Measurements from ENCODE around the gene METTL27. TPM values are rescaled to one million over a fixed set of nuclear protein-coding genes. Genes with fewer than 3 reads are reported as not detected.

METTL27 gene
- total and polyA plus RNA-seq, 2 donors (not counting 1 experiment from before 2014, with no cell fraction given), result 2.1 to 15.7 TPM

DNA sequence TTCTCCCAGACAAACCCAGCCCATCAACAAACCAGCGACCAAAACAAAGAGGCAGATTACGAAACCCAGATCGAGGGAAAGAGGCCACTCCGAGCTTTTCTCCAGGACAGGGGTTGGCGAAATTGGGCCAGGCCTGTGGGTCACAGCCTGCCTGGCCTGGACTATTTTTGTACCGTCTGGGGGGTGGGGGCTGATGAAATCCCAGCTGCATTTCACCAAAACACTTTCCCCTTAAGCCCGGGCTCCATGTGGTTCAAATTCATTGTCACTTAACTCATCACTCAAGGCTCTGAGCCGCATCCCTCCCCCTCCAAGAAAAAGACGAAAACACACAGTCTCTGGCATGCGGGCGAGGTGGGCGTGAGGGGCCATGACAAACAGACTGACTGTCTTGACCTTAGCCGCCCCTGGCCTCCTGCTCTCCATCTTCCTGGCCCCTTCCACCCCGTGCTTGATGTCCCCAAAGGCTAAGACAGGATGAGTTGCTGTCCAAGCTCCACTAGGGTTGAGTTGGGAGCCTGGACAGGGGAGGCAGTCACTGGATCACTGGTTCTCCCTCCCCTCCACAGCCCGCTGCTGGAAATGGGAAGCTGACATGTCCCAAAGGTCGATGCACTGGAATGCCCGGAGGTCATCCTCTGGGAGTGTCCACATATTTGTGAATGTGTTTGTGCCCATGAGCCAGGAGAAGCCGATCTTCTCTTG lies 37.8 kb upstream of the METTL27 start:
- H3K36me3 ChIP-seq (ENCODE audit: control insufficient read depth, insufficient read depth, low read length), result no peaks in the 10 kb centered on the region
- H3K4me3 ChIP-seq (replicated peaks in 1 of 4; ENCODE audit: control extremely low read depth in 1 of 4, insufficient read depth in 1 of 4, low read depth in 3 of 4, low read length in 4 of 4), result no peak overlapping the region
- H2AFZ ChIP-seq (ENCODE audit: low read length), result no peak overlapping the region
- no peaks in the 10 kb centered on the region for H3K79me2 ChIP-seq (ENCODE audit: control insufficient read depth, insufficient read depth, low read length)
- peak in 1 of 2 donors; percentile 90 for DNase-seq (ENCODE audit: low read depth in 2 of 2)
- no peaks in the 10 kb centered on the region for H4K20me1 ChIP-seq (ENCODE audit: control insufficient read depth, extremely low read depth, insufficient read depth, low read length)
- H3K4me2 ChIP-seq (ENCODE audit: extremely low read depth, insufficient read depth, low read length), result peak overlapping the region; percentile 46
- no peak for TF ChIP-seq EZH2 (IDR thresholded peaks at IDR 0.05; ENCODE audit: low read length, missing control alignments)
- TF ChIP-seq, protein P1, sequence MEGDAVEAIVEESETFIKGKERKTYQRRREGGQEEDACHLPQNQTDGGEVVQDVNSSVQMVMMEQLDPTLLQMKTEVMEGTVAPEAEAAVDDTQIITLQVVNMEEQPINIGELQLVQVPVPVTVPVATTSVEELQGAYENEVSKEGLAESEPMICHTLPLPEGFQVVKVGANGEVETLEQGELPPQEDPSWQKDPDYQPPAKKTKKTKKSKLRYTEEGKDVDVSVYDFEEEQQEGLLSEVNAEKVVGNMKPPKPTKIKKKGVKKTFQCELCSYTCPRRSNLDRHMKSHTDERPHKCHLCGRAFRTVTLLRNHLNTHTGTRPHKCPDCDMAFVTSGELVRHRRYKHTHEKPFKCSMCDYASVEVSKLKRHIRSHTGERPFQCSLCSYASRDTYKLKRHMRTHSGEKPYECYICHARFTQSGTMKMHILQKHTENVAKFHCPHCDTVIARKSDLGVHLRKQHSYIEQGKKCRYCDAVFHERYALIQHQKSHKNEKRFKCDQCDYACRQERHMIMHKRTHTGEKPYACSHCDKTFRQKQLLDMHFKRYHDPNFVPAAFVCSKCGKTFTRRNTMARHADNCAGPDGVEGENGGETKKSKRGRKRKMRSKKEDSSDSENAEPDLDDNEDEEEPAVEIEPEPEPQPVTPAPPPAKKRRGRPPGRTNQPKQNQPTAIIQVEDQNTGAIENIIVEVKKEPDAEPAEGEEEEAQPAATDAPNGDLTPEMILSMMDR (conservative IDR thresholded peaks at IDR 0.05 in 1 of 2, IDR thresholded peaks at IDR 0.05 in 1 of 2; ENCODE audit: low read depth in 1 of 2, low read length in 2 of 2), result no peak
- H3K27ac ChIP-seq (ENCODE audit: insufficient read depth, low read length), result no peak overlapping the region
- peaks cover 2% of the 10 kb centered on the region for H3K27me3 ChIP-seq (ENCODE audit: control insufficient read depth, insufficient read depth, low read length)
- H3K9ac ChIP-seq (ENCODE audit: insufficient read depth, low read length), result no peak overlapping the region
- peaks cover 15% of the 10 kb centered on the region for H3K4me1 ChIP-seq (ENCODE audit: control insufficient read depth, extremely low read depth, insufficient read depth, low read length)
- H3K9me3 ChIP-seq (ENCODE audit: control insufficient read depth, insufficient read depth, low read depth, low read length), result no peaks in the 10 kb centered on the region

DNA sequence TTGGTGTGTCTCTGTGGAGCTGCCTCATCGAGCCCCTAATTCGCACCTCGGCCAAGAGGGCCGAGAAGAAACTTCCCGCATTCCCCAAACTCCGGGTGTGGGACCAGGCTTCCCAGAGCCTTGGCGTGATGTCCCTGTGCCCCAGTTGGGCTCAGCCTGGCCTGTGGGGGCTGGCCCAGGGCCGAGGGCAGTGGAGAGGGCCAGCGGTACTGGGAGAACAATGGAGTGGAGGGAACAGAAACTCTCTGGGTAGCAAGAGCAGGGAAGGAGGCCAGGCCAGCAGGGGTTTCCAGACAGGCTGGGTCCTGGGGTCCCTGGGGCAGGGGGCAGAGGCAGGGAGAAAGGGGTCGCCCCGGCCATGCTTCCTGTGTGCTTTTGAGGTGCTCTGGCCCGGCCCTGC lies 34.7 kb upstream of the METTL27 start:
- Histone ChIP-seq H3K79me2 (ENCODE audit: control insufficient read depth, insufficient read depth, low read length) (no peaks in the 10 kb centered on the region), H3K9ac (ENCODE audit: insufficient read depth, low read length) (no peak overlapping the region), H3K4me1 (ENCODE audit: control insufficient read depth, extremely low read depth, insufficient read depth, low read length) (peaks cover 15% of the 10 kb centered on the region), H3K4me3 (replicated peaks in 1 of 4; ENCODE audit: control extremely low read depth in 1 of 4, insufficient read depth in 1 of 4, low read depth in 3 of 4, low read length in 4 of 4) (no peak overlapping the region), H2AFZ (ENCODE audit: low read length) (no peak overlapping the region), H3K27me3 (ENCODE audit: control insufficient read depth, insufficient read depth, low read length) (peaks cover 2% of the 10 kb centered on the region), H3K4me2 (ENCODE audit: extremely low read depth, insufficient read depth, low read length) (no peak overlapping the region), H3K9me3 (ENCODE audit: control insufficient read depth, insufficient read depth, low read depth, low read length) (no peaks in the 10 kb centered on the region), H4K20me1 (ENCODE audit: control insufficient read depth, extremely low read depth, insufficient read depth, low read length) (no peaks in the 10 kb centered on the region), H3K36me3 (ENCODE audit: control insufficient read depth, insufficient read depth, low read length) (no peaks in the 10 kb centered on the region), H3K27ac (ENCODE audit: insufficient read depth, low read length) (no peak overlapping the region)
- TF ChIP-seq, protein P1 (conservative IDR thresholded peaks at IDR 0.05 in 1 of 2, IDR thresholded peaks at IDR 0.05 in 1 of 2; ENCODE audit: low read depth in 1 of 2, low read length in 2 of 2), result no peak
- TF ChIP-seq EZH2 (IDR thresholded peaks at IDR 0.05; ENCODE audit: low read length, missing control alignments), result no peak
- DNase-seq (ENCODE audit: low read depth in 2 of 2), result no peak

- H3K27ac ChIP-seq (ENCODE audit: insufficient read depth, low read length), result no peak overlapping the region
Observed at GRCh38 chr7:73876361-73876760, 34.0 kb upstream of the METTL27 start.

More at GRCh38 chr7:73876361-73876760, 34.0 kb upstream of the METTL27 start:
- Histone ChIP-seq H3K4me3 (replicated peaks in 1 of 4; ENCODE audit: control extremely low read depth in 1 of 4, insufficient read depth in 1 of 4, low read depth in 3 of 4, low read length in 4 of 4) (no peak overlapping the region), H3K79me2 (ENCODE audit: control insufficient read depth, insufficient read depth, low read length) (no peaks in the 10 kb centered on the region), H2AFZ (ENCODE audit: low read length) (no peak overlapping the region), H3K4me1 (ENCODE audit: control insufficient read depth, extremely low read depth, insufficient read depth, low read length) (peaks cover 15% of the 10 kb centered on the region), H3K9me3 (ENCODE audit: control insufficient read depth, insufficient read depth, low read depth, low read length) (no peaks in the 10 kb centered on the region), H3K27me3 (ENCODE audit: control insufficient read depth, insufficient read depth, low read length) (peaks cover 2% of the 10 kb centered on the region), H3K36me3 (ENCODE audit: control insufficient read depth, insufficient read depth, low read length) (no peaks in the 10 kb centered on the region), H4K20me1 (ENCODE audit: control insufficient read depth, extremely low read depth, insufficient read depth, low read length) (no peaks in the 10 kb centered on the region), H3K4me2 (ENCODE audit: extremely low read depth, insufficient read depth, low read length) (no peak overlapping the region), H3K9ac (ENCODE audit: insufficient read depth, low read length) (no peak overlapping the region)
- TF ChIP-seq, protein P1 (conservative IDR thresholded peaks at IDR 0.05 in 1 of 2, IDR thresholded peaks at IDR 0.05 in 1 of 2; ENCODE audit: low read depth in 1 of 2, low read length in 2 of 2), result no peak
- TF ChIP-seq EZH2 (IDR thresholded peaks at IDR 0.05; ENCODE audit: low read length, missing control alignments), result no peak
- no peak for DNase-seq (ENCODE audit: low read depth in 2 of 2)
